AG04449 (cell line): ENCODE data around the gene PAPSS2.
"Not testable (repeated sequence)": the region's sequence is repeated elsewhere in the genome, so short reads cannot be mapped to it uniquely, and the experiment has no call there.

Source experiments
- CTCF ChIA-PET: fragments of 350-600 bp; formaldehyde crosslinking; extraction: SDS; loops from one replicate; lab custom pipeline; 2021; ENCODE audit warnings: antibody characterized with exemption; lab: Yijun Ruan, JAX
- POLR2A ChIA-PET: fragments of 400-600, 350-600 bp; formaldehyde crosslinking; extraction: SDS; loops from one replicate; lab custom pipeline; 2020; ENCODE audit warnings: antibody characterized with exemption, inconsistent platforms; lab: Yijun Ruan, JAX
- DNase-seq: peaks from one replicate; pipeline ENCODE4 v3.0.0-alpha.2; 2010; ENCODE audit warnings: low read depth, low spot score
- H3K4me3 ChIP-seq: 2 replicates; pipeline ENCODE4 v1.5.1; 2011; ENCODE audit warnings: low read depth, mild to moderate bottlenecking, control low read depth, low read length
- TF ChIP-seq, protein P1 (sequence below): IDR thresholded peaks from one replicate; pipeline ENCODE4 v1.5.1; 2011; ENCODE audit warnings: mild to moderate bottlenecking, moderate library complexity, low read length, control low read depth, inconsistent platforms; ENCODE audit not compliant: insufficient read depth; ENCODE audit errors: missing control alignments

The PAPSS2 gene

DNA sequence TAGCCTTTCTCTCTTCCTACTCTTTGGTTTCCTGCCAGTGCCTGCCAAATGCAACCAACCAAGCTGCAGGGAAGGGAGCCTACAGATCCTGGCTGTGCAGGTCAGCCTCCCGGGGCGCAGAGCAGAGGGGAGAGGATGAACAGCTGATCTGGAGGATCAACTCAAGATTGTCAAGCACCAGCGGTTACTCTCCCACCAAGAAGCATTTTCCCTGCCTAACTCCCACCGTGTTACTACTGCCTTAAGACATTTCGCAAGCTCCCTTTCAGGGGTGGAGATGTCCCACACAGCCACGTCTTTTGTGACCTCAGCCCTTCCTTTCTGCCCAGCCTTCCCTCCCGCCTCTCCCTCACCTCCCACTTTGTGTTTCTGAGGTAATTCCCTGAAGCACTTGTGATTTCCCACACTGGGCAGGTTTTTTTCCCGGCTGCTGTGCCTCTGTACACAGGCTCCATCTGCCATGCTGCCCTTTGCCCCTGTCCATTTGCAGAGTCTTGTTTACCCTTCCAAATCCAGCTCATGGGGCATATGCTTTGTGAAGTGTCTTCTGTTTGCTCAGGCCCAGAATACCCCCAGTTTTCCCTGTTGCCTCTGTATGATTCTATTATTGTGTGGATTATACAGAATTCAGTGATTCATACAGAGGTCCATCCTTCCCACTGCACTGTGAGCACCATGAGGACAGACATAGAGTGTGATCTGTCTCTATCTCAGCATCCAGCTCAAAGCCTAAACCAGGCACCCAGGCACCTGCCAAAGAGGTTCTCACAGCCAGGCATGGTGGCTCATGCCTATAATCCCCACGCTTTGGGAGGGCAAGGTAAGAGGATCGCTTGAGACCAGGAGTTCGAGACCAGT lies 40.9 kb upstream of the PAPSS2 start:
- CTCF ChIA-PET = no interaction called here
- DNase-seq = no peak
- no peak overlapping the region for H3K4me3 ChIP-seq
- POLR2A ChIA-PET = no interaction called here
- TF ChIP-seq, protein P1, sequence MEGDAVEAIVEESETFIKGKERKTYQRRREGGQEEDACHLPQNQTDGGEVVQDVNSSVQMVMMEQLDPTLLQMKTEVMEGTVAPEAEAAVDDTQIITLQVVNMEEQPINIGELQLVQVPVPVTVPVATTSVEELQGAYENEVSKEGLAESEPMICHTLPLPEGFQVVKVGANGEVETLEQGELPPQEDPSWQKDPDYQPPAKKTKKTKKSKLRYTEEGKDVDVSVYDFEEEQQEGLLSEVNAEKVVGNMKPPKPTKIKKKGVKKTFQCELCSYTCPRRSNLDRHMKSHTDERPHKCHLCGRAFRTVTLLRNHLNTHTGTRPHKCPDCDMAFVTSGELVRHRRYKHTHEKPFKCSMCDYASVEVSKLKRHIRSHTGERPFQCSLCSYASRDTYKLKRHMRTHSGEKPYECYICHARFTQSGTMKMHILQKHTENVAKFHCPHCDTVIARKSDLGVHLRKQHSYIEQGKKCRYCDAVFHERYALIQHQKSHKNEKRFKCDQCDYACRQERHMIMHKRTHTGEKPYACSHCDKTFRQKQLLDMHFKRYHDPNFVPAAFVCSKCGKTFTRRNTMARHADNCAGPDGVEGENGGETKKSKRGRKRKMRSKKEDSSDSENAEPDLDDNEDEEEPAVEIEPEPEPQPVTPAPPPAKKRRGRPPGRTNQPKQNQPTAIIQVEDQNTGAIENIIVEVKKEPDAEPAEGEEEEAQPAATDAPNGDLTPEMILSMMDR = no peak

DNA sequence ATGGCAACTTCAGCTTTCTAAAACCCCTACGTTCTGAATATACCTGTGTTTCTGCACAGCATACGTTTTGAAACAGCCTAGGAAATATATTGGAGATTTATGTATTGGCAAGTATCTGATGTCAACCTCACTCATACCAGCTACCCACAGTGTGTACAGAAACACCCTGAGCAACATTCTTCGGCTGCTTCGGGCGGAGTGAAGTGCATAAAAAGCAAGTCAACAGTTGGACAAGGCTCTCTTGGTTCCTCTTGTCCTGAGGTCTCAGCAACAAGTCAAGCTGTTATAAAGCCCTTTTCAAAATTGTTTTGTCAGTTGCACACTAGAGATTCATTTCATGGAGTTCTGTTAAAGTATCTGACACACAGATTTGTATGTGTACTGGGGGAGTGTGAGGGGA lies 40.0 kb upstream of the PAPSS2 start:
- no peak overlapping the region for H3K4me3 ChIP-seq
- ChIA-PET CTCF (no interaction called here), POLR2A (no interaction called here)
- DNase-seq = no peak
- TF ChIP-seq, protein P1 = no peak

DNA sequence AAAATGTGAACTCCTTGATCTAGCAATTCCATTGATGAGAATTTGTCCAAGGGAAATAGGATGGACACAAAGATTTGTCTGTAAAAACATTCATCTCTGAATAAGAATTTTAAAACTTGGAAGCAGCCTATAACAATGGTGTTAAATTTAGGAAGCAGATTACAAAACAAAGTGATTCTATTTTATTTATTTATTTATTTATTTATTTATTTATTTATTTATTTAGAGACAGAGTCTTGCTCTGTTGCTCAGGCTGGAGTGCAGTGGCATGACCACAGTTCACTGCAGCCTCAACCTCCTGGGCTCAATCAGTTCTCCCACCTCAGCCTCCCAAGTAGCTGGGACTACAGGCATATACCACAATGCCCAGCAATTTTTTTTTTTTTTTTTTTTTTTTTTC lies 38.2 kb upstream of the PAPSS2 start:
- H3K4me3 ChIP-seq, DNase-seq, POLR2A ChIA-PET, CTCF ChIA-PET: not testable (repeated sequence)

DNA sequence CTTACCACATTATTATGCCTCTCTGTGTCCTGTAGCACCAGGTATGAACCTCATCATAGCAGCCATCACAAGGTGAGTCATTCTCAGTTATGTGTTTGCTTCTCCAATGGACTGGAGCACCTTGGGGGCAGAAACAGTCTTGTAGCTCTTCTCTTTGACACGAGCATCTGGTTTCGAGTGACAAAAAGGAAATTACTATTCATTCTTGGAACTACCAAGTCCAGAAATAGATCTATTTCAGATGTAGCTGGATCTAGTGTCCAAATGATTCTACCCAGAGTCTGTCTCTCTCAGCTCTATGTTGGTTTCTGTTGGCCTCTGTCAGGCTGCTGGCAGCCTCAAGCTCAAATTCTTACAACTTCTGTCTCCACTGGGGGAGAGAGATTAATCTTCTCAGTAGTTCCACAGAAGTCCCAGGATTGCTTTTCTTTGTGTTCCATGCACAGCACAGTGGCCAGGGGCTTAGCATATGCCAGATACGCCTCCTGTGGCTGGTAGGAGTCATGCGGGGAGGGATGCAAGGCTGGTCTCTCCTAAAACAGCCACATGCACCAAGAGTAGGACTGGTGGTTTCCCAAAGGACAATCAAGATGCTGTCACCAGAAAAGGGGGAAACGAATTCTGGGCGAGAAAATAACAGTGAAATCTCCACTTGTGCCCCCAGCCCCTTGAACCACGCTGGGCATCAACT lies 37.2 kb upstream of the PAPSS2 start:
- CTCF ChIA-PET = interaction anchor here (1.0 to 1.4 kb wide), 2 partner anchors 9 to 71 kb away, joined by 3 read pairs; no protein-coding TSS in a partner anchor
- DNase-seq = no peak
- POLR2A ChIA-PET = interaction anchor here (0.6 kb wide), 1 partner anchor 41 kb away, joined by 4 read pairs; no protein-coding TSS in a partner anchor

DNA sequence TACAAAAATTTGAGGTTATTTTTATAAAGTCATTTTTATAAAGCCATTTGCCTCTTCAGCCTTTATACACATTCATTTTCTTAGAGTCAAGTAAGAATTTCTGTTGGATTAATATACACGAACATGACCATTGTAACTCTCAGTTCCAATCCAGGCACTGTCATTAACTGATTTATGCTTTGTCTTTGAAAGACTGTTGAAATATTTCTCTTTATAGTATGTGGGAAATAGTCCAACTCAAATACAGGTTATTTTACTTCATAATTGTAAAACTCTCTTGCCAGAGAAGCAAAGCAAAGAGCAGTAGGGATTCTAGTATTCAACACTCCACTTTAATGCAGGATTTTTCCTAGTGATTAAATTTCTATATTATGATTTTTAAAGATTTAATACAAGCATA lies 36.5 kb upstream of the PAPSS2 start:
- TF ChIP-seq, protein P1 = no peak
- POLR2A ChIA-PET = no interaction called here
- DNase-seq = no peak
- no peak overlapping the region for H3K4me3 ChIP-seq
- CTCF ChIA-PET = interaction anchor here (1.0 to 1.4 kb wide), 2 partner anchors 8 to 72 kb away, joined by 3 read pairs; no protein-coding TSS in a partner anchor

More for the DNA sequence above, 37.2 kb upstream of the PAPSS2 start:
- no peak overlapping the region for H3K4me3 ChIP-seq
- TF ChIP-seq, protein P1 = no peak

DNA sequence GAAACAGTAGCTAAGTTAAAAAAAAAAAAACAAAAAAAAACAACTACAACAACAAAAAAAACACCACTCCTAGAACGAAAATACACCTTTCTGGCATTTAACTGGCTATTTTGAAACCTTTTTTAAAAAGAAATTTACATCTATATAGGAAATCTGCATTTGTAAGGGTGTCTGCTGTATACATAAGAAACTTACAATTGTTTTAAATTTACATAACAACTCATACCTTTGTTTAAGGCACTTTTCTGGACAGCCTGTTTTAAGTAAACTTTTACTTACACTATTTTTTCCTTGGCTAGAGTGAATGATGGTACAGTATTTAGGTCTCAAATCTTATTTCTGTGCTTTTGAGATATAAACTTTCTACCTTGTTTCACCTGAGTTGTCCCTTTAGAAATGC lies 34.0 kb upstream of the PAPSS2 start:
- H3K4me3 ChIP-seq = no peak overlapping the region
- no peak for DNase-seq
- TF ChIP-seq, protein P1 = no peak
- ChIA-PET CTCF (no interaction called here), POLR2A (no interaction called here)
